ENCODE measurements around the gene SLC28A2. TPM values are rescaled to one million over a fixed set of nuclear protein-coding genes. Genes with fewer than 3 reads are reported as not detected.

Gene SLC28A2
- total RNA-seq, 2 donors from 2014 or later, result 2.3 TPM; not detected in 1

DNA sequence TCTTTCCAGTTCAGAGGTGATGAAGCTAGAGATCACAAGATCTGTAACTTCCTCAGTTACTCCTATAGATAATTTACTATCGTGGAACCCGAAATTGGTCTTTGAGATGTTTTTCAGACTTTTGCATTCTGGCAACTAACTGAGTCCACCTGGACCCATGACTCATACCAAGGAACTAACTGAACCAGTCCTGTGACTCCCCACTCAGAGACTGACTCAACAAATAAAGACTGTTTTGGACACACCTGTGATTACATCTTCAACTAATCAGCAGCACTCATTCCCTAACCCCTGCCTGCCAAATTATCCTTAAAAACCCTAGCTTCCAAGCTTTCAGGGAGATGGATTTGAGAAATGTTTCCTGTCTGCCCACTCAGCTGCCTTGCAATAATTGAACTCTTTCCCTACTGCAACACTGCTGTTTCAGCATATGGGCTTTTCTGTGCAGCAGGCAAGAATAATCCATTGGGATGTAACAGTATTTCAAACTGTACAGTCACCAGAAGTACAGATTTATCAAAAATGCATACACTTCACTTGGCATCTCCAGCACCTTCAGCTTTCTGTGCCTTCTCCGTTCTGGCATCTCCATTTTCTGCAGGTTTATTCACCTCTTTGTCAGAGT, 68.7 kb downstream of the SLC28A2 start:
- Histone ChIP-seq H3K27ac (peak overlapping the region; percentile 28 to 66 (median 52)), H3K27me3 (no peaks in the 10 kb centered on the region), H3K9me3 (no peaks in the 10 kb centered on the region), H3K4me1 (peaks cover 25% of the 10 kb centered on the region), H3K36me3 (replicated peaks in 1 of 2; ENCODE audit: insufficient read depth in 1 of 2, low read depth in 2 of 2) (no peaks in the 10 kb centered on the region), H3K4me3 (no peak overlapping the region)
- peak; percentile 96 for ATAC-seq
- peak in 3 of 4 donors; percentile 33 to 49 (median 33) for DNase-seq
- TF ChIP-seq, protein P1, sequence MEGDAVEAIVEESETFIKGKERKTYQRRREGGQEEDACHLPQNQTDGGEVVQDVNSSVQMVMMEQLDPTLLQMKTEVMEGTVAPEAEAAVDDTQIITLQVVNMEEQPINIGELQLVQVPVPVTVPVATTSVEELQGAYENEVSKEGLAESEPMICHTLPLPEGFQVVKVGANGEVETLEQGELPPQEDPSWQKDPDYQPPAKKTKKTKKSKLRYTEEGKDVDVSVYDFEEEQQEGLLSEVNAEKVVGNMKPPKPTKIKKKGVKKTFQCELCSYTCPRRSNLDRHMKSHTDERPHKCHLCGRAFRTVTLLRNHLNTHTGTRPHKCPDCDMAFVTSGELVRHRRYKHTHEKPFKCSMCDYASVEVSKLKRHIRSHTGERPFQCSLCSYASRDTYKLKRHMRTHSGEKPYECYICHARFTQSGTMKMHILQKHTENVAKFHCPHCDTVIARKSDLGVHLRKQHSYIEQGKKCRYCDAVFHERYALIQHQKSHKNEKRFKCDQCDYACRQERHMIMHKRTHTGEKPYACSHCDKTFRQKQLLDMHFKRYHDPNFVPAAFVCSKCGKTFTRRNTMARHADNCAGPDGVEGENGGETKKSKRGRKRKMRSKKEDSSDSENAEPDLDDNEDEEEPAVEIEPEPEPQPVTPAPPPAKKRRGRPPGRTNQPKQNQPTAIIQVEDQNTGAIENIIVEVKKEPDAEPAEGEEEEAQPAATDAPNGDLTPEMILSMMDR (IDR thresholded peaks at IDR 0.05), result no peak
- TF ChIP-seq POLR2A (IDR thresholded peaks at IDR 0.05), result no peak
- intact Hi-C loops (cut with DNase I), result no loop called here
- WGBS, 2 donors, result 50 to 75% methylated on average over 3 of the region's 3 CpGs

DNA sequence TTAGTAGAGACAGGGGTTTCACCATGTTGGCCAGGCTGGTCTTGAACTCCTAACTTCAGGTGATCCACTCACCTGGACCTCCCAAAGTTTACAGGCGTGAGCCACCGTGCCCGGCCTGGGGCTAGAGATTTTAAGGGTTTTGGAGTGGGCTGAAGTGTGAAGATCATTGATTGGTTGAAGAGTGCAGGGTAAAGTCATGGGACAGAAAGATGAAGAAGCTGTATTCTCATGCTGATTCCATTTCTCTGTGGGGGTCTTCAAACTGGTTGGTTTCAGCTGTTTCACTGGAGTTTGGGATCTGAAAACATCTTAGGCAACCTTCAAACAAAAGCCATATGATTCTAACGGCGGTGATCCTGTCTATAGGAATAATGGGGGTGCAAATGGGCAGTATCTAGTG, 74.2 kb downstream of the SLC28A2 start:
- no peaks in the 10 kb centered on the region for H3K36me3 ChIP-seq (replicated peaks in 1 of 2; ENCODE audit: insufficient read depth in 1 of 2, low read depth in 2 of 2)
- TF ChIP-seq, protein P1 (IDR thresholded peaks at IDR 0.05), result no peak
- no peak for TF ChIP-seq POLR2A (IDR thresholded peaks at IDR 0.05)
- H3K4me1 ChIP-seq, result peaks cover 15% of the 10 kb centered on the region
- DNase-seq (no peak), ATAC-seq (no peak)
- H3K27ac ChIP-seq, result no peak overlapping the region
- H3K27me3 ChIP-seq, result no peaks in the 10 kb centered on the region
- no peaks in the 10 kb centered on the region for H3K9me3 ChIP-seq
- no peak overlapping the region for H3K4me3 ChIP-seq
- WGBS, 2 donors, result 88 to 95% methylated on average over 5 of the region's 5 CpGs
- intact Hi-C loops (cut with DNase I), result no loop called here

DNA sequence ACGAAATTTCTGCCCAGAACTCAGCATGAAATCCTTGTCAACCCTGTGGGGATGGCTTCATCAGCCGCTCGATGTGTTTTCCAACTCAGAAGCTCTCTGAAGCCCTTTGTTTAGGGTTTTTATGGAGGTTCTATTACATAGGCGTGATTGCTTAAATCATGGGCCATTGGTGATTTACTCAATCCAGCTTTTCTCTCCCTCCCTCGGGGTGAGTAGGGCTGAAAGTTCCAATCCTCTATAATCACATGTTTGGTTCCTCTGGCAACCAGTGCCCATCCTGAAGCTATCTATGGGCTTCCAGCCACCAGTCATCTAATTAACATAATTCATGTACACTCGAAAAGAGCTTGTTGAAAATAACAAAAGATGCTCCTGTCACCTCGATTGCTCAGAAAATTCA, 74.7 kb downstream of the SLC28A2 start:
- TF ChIP-seq, protein P1 (IDR thresholded peaks at IDR 0.05), result no peak
- TF ChIP-seq POLR2A (IDR thresholded peaks at IDR 0.05), result no peak
- WGBS, 2 donors, result 78 to 79% methylated on average over 7 of the region's 7 CpGs
- DNase-seq (no peak), ATAC-seq (no peak)
- H3K36me3 ChIP-seq (replicated peaks in 1 of 2; ENCODE audit: insufficient read depth in 1 of 2, low read depth in 2 of 2), result no peaks in the 10 kb centered on the region
- no peak overlapping the region for H3K27ac ChIP-seq
- intact Hi-C loops (cut with DNase I), result no loop called here
- H3K9me3 ChIP-seq, result no peaks in the 10 kb centered on the region
- no peak overlapping the region for H3K4me3 ChIP-seq
- H3K27me3 ChIP-seq, result no peaks in the 10 kb centered on the region
- peaks cover 14% of the 10 kb centered on the region for H3K4me1 ChIP-seq

Other genes starting within 250 kb of the SLC28A2 start
- 10 to 100 TPM in 1 of 2 donors, 1 to 10 TPM in 1; 9.3 to 18.1 TPM for gene SORD, start 229.0 kb upstream of the SLC28A2 start, total RNA-seq
- under 1 TPM; under 0.01 to 0.26 TPM for gene DUOX2, start 138.1 kb upstream of the SLC28A2 start, total RNA-seq
- not detected for gene DUOXA2, start 137.9 kb upstream of the SLC28A2 start, total RNA-seq
- gene DUOXA1, start 122.4 kb upstream of the SLC28A2 start, total RNA-seq, result not detected
- gene DUOX1, start 122.2 kb upstream of the SLC28A2 start, total RNA-seq, result under 1 TPM; 0.26 to 0.66 TPM
- 1 to 10 TPM; 2.0 to 2.9 TPM for gene SHF, start 64.3 kb upstream of the SLC28A2 start, total RNA-seq
- gene GATM, start 126.3 kb downstream of the SLC28A2 start, total RNA-seq, result 1,000 to 10,000 TPM; 1,064 to 1,447 TPM